Keratinocyte (primary cell): ENCODE measurements around the gene HMGCS1.

Source experiments
- EZH2 ChIP-seq: IDR thresholded peaks from one replicate; pipeline ENCODE4 v1.6.1; 2012; ENCODE audit warnings: inconsistent platforms, mild to moderate bottlenecking, low read length, moderate library complexity
- TF ChIP-seq, protein P1 (sequence below), 3 experiments: IDR thresholded peaks in 1 of 3; conservative IDR thresholded peaks in 1 of 3; optimal IDR thresholded peaks in 1 of 3; 2 replicates in 2 of 3; 3 replicates in 1 of 3; pipeline versions ENCODE3 to v1.5.1; 2011; ENCODE audit warnings: low read length in 3 of 3, mild to moderate bottlenecking in 3 of 3, moderate library complexity in 2 of 3, control low read depth in 1 of 3, inconsistent platforms in 1 of 3; ENCODE audit not compliant: insufficient read depth in 2 of 3; ENCODE audit errors: extremely low read depth in 1 of 3

DNA sequence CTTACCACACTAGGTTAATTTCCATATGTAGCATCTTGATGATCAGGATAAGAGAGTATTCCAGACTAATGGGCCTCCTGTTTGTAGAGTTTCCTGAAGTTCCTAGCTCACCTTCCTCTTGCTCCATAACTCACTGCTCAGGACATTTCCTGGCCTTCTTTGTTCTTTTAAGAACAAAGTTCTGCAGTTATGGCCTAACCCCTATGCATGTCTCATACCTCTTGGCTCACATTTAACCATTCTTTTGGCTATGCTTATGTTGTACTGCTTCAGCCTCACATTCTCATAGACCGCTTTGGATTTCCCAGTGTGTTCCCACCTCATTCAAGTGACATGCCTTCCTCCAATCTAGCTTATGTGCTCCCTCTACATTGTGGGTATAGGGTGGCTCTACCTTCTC is 40.5 kb upstream of the HMGCS1 start:
- TF ChIP-seq, protein P1, sequence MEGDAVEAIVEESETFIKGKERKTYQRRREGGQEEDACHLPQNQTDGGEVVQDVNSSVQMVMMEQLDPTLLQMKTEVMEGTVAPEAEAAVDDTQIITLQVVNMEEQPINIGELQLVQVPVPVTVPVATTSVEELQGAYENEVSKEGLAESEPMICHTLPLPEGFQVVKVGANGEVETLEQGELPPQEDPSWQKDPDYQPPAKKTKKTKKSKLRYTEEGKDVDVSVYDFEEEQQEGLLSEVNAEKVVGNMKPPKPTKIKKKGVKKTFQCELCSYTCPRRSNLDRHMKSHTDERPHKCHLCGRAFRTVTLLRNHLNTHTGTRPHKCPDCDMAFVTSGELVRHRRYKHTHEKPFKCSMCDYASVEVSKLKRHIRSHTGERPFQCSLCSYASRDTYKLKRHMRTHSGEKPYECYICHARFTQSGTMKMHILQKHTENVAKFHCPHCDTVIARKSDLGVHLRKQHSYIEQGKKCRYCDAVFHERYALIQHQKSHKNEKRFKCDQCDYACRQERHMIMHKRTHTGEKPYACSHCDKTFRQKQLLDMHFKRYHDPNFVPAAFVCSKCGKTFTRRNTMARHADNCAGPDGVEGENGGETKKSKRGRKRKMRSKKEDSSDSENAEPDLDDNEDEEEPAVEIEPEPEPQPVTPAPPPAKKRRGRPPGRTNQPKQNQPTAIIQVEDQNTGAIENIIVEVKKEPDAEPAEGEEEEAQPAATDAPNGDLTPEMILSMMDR (optimal IDR thresholded peaks at IDR 0.05 in 1 of 3, IDR thresholded peaks at IDR 0.05 in 1 of 3, conservative IDR thresholded peaks at IDR 0.05 in 1 of 3; ENCODE audit: extremely low read depth in 1 of 3, insufficient read depth in 2 of 3, low read length in 3 of 3): no peak
- TF ChIP-seq EZH2: no peak
